ENCODE results near the gene FANCC.

FANCC gene

GRCh38 chr9:95096807-95097206 lies 220.7 kb downstream of the FANCC start:
- Histone ChIP-seq H3K27me3 (peaks cover 24% of the 10 kb centered on the region), H3K4me3 (ENCODE audit: low read depth in 1 of 2, low read length in 1 of 2) (no peak overlapping the region), H3K4me1 (ENCODE audit: control insufficient read depth in 1 of 2, insufficient read depth in 1 of 2, low read depth in 1 of 2, low read length in 1 of 2) (no peaks in the 10 kb centered on the region), H3K27ac (no peak overlapping the region), H3K9me3 (no peaks in the 10 kb centered on the region), H3K36me3 (no peaks in the 10 kb centered on the region)
- TF ChIP-seq CTCF (IDR thresholded peaks at IDR 0.05) = no peak

- no peak for TF ChIP-seq CTCF (IDR thresholded peaks at IDR 0.05)
- H3K4me3 ChIP-seq (ENCODE audit: low read depth in 1 of 2, low read length in 1 of 2) = no peak overlapping the region
- no peaks in the 10 kb centered on the region for H3K9me3 ChIP-seq
- H3K4me1 ChIP-seq (ENCODE audit: control insufficient read depth in 1 of 2, insufficient read depth in 1 of 2, low read depth in 1 of 2, low read length in 1 of 2) = no peaks in the 10 kb centered on the region
- no peaks in the 10 kb centered on the region for H3K36me3 ChIP-seq
- H3K27me3 ChIP-seq = peaks cover 29% of the 10 kb centered on the region
- H3K27ac ChIP-seq = no peak overlapping the region
These were observed 221.1 kb downstream of the FANCC start for GRCh38 chr9:95096381-95096780.

- no peak overlapping the region for H3K4me3 ChIP-seq (ENCODE audit: low read depth in 1 of 2, low read length in 1 of 2)
- no peaks in the 10 kb centered on the region for H3K4me1 ChIP-seq (ENCODE audit: control insufficient read depth in 1 of 2, insufficient read depth in 1 of 2, low read depth in 1 of 2, low read length in 1 of 2)
- H3K27me3 ChIP-seq = peaks cover 32% of the 10 kb centered on the region
- TF ChIP-seq CTCF (IDR thresholded peaks at IDR 0.05) = no peak
- H3K36me3 ChIP-seq = no peaks in the 10 kb centered on the region
- H3K9me3 ChIP-seq = no peaks in the 10 kb centered on the region
- H3K27ac ChIP-seq = no peak overlapping the region
These were observed 221.7 kb downstream of the FANCC start for GRCh38 chr9:95095641-95096355.

- Histone ChIP-seq H3K36me3 (no peaks in the 10 kb centered on the region), H3K4me3 (ENCODE audit: low read depth in 1 of 2, low read length in 1 of 2) (no peak overlapping the region), H3K9me3 (no peaks in the 10 kb centered on the region), H3K27me3 (peaks cover 32% of the 10 kb centered on the region), H3K27ac (no peak overlapping the region), H3K4me1 (ENCODE audit: control insufficient read depth in 1 of 2, insufficient read depth in 1 of 2, low read depth in 1 of 2, low read length in 1 of 2) (no peaks in the 10 kb centered on the region)
- TF ChIP-seq CTCF (IDR thresholded peaks at IDR 0.05) = no peak
These were observed 223.5 kb downstream of the FANCC start for GRCh38 chr9:95094002-95094401.

GRCh38 chr9:95093586-95093985 lies 223.9 kb downstream of the FANCC start:
- H3K4me3 ChIP-seq (ENCODE audit: low read depth in 1 of 2, low read length in 1 of 2) = no peak overlapping the region
- no peaks in the 10 kb centered on the region for H3K9me3 ChIP-seq
- no peak overlapping the region for H3K27ac ChIP-seq
- peaks cover 32% of the 10 kb centered on the region for H3K27me3 ChIP-seq
- no peaks in the 10 kb centered on the region for H3K36me3 ChIP-seq
- no peaks in the 10 kb centered on the region for H3K4me1 ChIP-seq (ENCODE audit: control insufficient read depth in 1 of 2, insufficient read depth in 1 of 2, low read depth in 1 of 2, low read length in 1 of 2)
- no peak for TF ChIP-seq CTCF (IDR thresholded peaks at IDR 0.05)
